H9 (cell line): ENCODE measurements around the gene ARPC5L. TPM values are rescaled to one million over a fixed set of nuclear protein-coding genes. Genes with fewer than 3 reads are reported as not detected.
A peak's percentile ranks its signal among the peaks of the same experiment; 100 is the strongest.

Source experiments
- DNase-seq: peaks from one replicate; pipeline ENCODE4 v3.0.0-alpha.2; 2017
- H2AFZ ChIP-seq: one replicate; pipeline ENCODE4 v1.6.1; 2013; ENCODE audit warnings: mild to moderate bottlenecking, low read length, control low read depth, moderate library complexity
- H2AK5ac ChIP-seq: 2 replicates; pipeline ENCODE4 v1.6.1; 2013; ENCODE audit warnings: low read length, control low read depth, mixed read lengths; ENCODE audit not compliant: insufficient read length
- H2BK120ac ChIP-seq: one replicate; pipeline ENCODE4 v1.6.1; 2013; ENCODE audit warnings: low read depth, mild to moderate bottlenecking, low read length, control low read depth, inconsistent platforms; ENCODE audit not compliant: poor library complexity, severe bottlenecking
- H2BK12ac ChIP-seq: 2 replicates; pipeline ENCODE4 v1.6.1; 2013; ENCODE audit warnings: low read length, control low read depth, mixed read lengths, low read depth; ENCODE audit not compliant: insufficient read length
- H2BK15ac ChIP-seq: 2 replicates; pipeline ENCODE4 v1.6.1; 2013; ENCODE audit warnings: low read depth, low read length, control low read depth
- H2BK20ac ChIP-seq: one replicate; pipeline ENCODE4 v1.6.1; 2013; ENCODE audit warnings: low read depth, mild to moderate bottlenecking, low read length, control low read depth, inconsistent platforms; ENCODE audit not compliant: poor library complexity, severe bottlenecking
- H2BK5ac ChIP-seq: 2 replicates; pipeline ENCODE4 v1.6.1; 2013; ENCODE audit warnings: low read length, control low read depth, mixed read lengths; ENCODE audit not compliant: insufficient read length
- H3K14ac ChIP-seq: 2 replicates; pipeline ENCODE4 v1.6.1; 2013; ENCODE audit warnings: low read length, control low read depth; ENCODE audit not compliant: insufficient read depth
- H3K18ac ChIP-seq: 2 replicates; pipeline ENCODE4 v1.6.1; 2013; ENCODE audit warnings: low read depth, mild to moderate bottlenecking, mixed read lengths, low read length, control low read depth; ENCODE audit not compliant: insufficient read length
- H3K23ac ChIP-seq: 2 replicates; pipeline ENCODE4 v1.6.1; 2013; ENCODE audit warnings: low read length, control low read depth, mixed read lengths, low read depth; ENCODE audit not compliant: insufficient read length
- H3K23me2 ChIP-seq: 2 replicates; pipeline ENCODE4 v1.6.1; 2013; ENCODE audit warnings: low read depth, mild to moderate bottlenecking, mixed read lengths, low read length, control low read depth; ENCODE audit not compliant: insufficient read length, poor library complexity, severe bottlenecking
- H3K27ac ChIP-seq: 2 replicates; pipeline ENCODE4 v1.5.1; 2013; ENCODE audit warnings: low read length, control low read depth, mixed read lengths, low read depth; ENCODE audit not compliant: insufficient read length
- H3K27me3 ChIP-seq: 2 replicates; pipeline ENCODE4 v1.6.1; 2013; ENCODE audit warnings: low read length, control low read depth, inconsistent platforms; ENCODE audit not compliant: insufficient read depth
- H3K4ac ChIP-seq: 2 replicates; pipeline ENCODE4 v1.6.1; 2013; ENCODE audit warnings: low read depth, mild to moderate bottlenecking, control low read depth, inconsistent platforms, low read length, moderate library complexity
- H3K4me1 ChIP-seq: 2 replicates; pipeline ENCODE4 v1.6.1; 2013; ENCODE audit warnings: low read length, control low read depth, inconsistent platforms; ENCODE audit not compliant: insufficient read depth
- H3K4me2 ChIP-seq: 2 replicates; pipeline ENCODE4 v1.6.1; 2013; ENCODE audit warnings: low read length, control low read depth, mixed read lengths; ENCODE audit not compliant: insufficient read length, insufficient read depth
- H3K56ac ChIP-seq: 2 replicates; pipeline ENCODE4 v1.6.1; 2013; ENCODE audit warnings: low read depth, mild to moderate bottlenecking, mixed read lengths, low read length, control low read depth; ENCODE audit not compliant: insufficient read length
- H3K79me1 ChIP-seq: 2 replicates; pipeline ENCODE4 v1.6.1; 2013; ENCODE audit warnings: low read depth, mild to moderate bottlenecking, moderate library complexity, low read length, control low read depth, inconsistent platforms; ENCODE audit not compliant: insufficient read depth, poor library complexity, severe bottlenecking
- H3K79me2 ChIP-seq: 2 replicates; pipeline ENCODE4 v1.6.1; 2013; ENCODE audit warnings: low read length, control low read depth, inconsistent platforms; ENCODE audit not compliant: insufficient read depth
- H3K9ac ChIP-seq: 2 replicates; pipeline ENCODE4 v1.6.1; 2013; ENCODE audit warnings: low read length, control low read depth, mixed read lengths; ENCODE audit not compliant: insufficient read length; ENCODE audit errors: extremely low read depth
- H3K9me3 ChIP-seq: one replicate; pipeline ENCODE4 v1.6.1; 2013; ENCODE audit warnings: low read depth, low read length, inconsistent platforms; ENCODE audit not compliant: control insufficient read depth
- H3T11ph ChIP-seq: one replicate; pipeline ENCODE4 v1.6.1; 2013; ENCODE audit warnings: mild to moderate bottlenecking, low read length, control low read depth, inconsistent platforms
- H4K20me1 ChIP-seq: one replicate; pipeline ENCODE4 v1.6.1; 2013; ENCODE audit not compliant: control insufficient read depth, insufficient read length, insufficient read depth
- H4K5ac ChIP-seq: 2 replicates; pipeline ENCODE4 v1.6.1; 2013; ENCODE audit warnings: low read depth, mild to moderate bottlenecking, mixed read lengths, low read length, control low read depth; ENCODE audit not compliant: insufficient read length
- H4K8ac ChIP-seq: replicated peaks from 2 replicates; pipeline ENCODE4 v1.6.1; 2013; ENCODE audit warnings: low read length, control low read depth, mixed read lengths, low read depth; ENCODE audit not compliant: insufficient read length
- H4K91ac ChIP-seq: 2 replicates; pipeline ENCODE4 v1.6.1; 2013; ENCODE audit warnings: low read depth, mild to moderate bottlenecking, moderate library complexity, mixed read lengths, low read length, control low read depth; ENCODE audit not compliant: insufficient read length
- H3K27ac Mint-ChIP-seq, 3 experiments: 2 replicates in 2 of 3; 3 replicates in 1 of 3; pipeline ENCODE4 v1.8.0; 2020 to 2021; ENCODE audit warnings: mixed read lengths in 3 of 3, mild to moderate bottlenecking in 1 of 3, moderate library complexity in 1 of 3
- H3K27me3 Mint-ChIP-seq: 2 replicates; pipeline ENCODE4 v1.8.0; 2021; ENCODE audit warnings: low read depth, mild to moderate bottlenecking, moderate library complexity, mixed read lengths
- H3K36me3 Mint-ChIP-seq, 3 experiments: 2 replicates in 2 of 3; 3 replicates in 1 of 3; pipeline ENCODE4 v1.8.0; 2020 to 2021; ENCODE audit warnings: low read depth in 3 of 3, mixed read lengths in 3 of 3; ENCODE audit not compliant: insufficient read depth in 1 of 3
- H3K4me1 Mint-ChIP-seq, 2 experiments: 2 replicates each; pipeline ENCODE4 v1.8.0; 2020; ENCODE audit warnings: mixed read lengths in 2 of 2
- H3K4me3 Mint-ChIP-seq, 2 experiments: 2 replicates in 1 of 2; 3 replicates in 1 of 2; pipeline ENCODE4 v1.8.0; 2020 to 2021; ENCODE audit warnings: mild to moderate bottlenecking in 2 of 2, mixed read lengths in 2 of 2, moderate library complexity in 1 of 2
- H3K9me3 Mint-ChIP-seq, 2 experiments: 2 replicates in 1 of 2; 3 replicates in 1 of 2; pipeline ENCODE4 v1.8.0; 2020; ENCODE audit warnings: mild to moderate bottlenecking in 2 of 2, mixed read lengths in 2 of 2, moderate library complexity in 1 of 2
- WGBS: extraction: QIAGEN DNeasy Blood & Tissue Kit; methylation state at CpG from one replicate; pipeline ENCODE4 v1.1.7; 2013; ENCODE audit warnings: missing lambda C conversion rate, low lambda C conversion rate, mixed read lengths; ENCODE audit not compliant: insufficient read length; ENCODE audit errors: extremely low coverage; 5-methylcytosine and 5-hydroxymethylcytosine counted together
- total RNA-seq: library from RNA; stranded (reverse); gene quantifications from 2 replicates; pipeline ENCODE4 v1.2.1, GENCODE V29; 2021
- TF ChIP-seq, protein P1 (sequence below): fragments of 200-600 bp; sonication (generic); conservative IDR thresholded peaks from 3 replicates; pipeline ENCODE4 v1.8.0; 2021; ENCODE audit warnings: antibody characterized with exemption, mild to moderate bottlenecking

The ARPC5L gene
- total RNA-seq, 1 experiment from 2014 or later: 67.7 TPM

DNA sequence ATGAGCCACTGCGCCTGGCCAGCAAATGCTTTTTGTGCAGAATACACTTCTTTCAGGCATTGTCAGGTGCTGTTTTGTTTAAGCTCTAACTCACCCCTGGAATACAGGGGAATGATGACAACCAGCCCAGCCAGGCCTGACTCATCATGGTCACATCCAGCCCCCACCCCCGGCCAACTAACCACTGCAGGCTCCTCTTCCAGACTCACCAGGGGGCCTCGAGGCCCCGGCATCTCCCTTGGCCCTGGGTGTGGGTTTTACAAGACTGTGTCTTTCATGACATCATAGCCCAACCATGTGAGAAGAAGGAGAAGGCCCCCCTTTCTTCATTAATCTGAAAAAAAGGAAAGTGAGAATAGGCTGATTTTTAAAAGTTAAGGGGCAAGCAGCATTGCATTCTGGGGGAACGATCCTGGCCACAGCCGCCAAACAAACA, 49.5 kb upstream of the ARPC5L start:
- Mint-ChIP-seq H3K36me3 (no peaks in the 10 kb centered on the region; a peak in 1 of 7 replicates), H3K27me3 (no peaks in the 10 kb centered on the region), H3K27ac (peak overlapping the region; percentile 62 to 93 (median 77); a peak in 4 of 7 replicates), H3K4me1 (peaks cover 37 to 45% of the 10 kb centered on the region in 2 experiments), H3K9me3 (no peaks in the 10 kb centered on the region), H3K4me3 (peak overlapping the region in 1 of 2 experiments; percentile 45; a peak in 1 of 5 replicates)
- H3K23ac ChIP-seq: no peak overlapping the region
- peaks cover 3% of the 10 kb centered on the region; the same call in 1 of the 2 replicates for H3K4me1 ChIP-seq
- H3K4me2 ChIP-seq: no peak overlapping the region
- no peaks in the 10 kb centered on the region for H3K79me2 ChIP-seq
- no peaks in the 10 kb centered on the region for H3K23me2 ChIP-seq
- H3K27ac ChIP-seq: no peak overlapping the region
- no peak overlapping the region for H4K91ac ChIP-seq
- H2BK20ac ChIP-seq: no peak overlapping the region
- no peaks in the 10 kb centered on the region for H3K9me3 ChIP-seq
- H2BK12ac ChIP-seq: no peak overlapping the region
- H3K4ac ChIP-seq: no peak overlapping the region
- TF ChIP-seq, protein P1, sequence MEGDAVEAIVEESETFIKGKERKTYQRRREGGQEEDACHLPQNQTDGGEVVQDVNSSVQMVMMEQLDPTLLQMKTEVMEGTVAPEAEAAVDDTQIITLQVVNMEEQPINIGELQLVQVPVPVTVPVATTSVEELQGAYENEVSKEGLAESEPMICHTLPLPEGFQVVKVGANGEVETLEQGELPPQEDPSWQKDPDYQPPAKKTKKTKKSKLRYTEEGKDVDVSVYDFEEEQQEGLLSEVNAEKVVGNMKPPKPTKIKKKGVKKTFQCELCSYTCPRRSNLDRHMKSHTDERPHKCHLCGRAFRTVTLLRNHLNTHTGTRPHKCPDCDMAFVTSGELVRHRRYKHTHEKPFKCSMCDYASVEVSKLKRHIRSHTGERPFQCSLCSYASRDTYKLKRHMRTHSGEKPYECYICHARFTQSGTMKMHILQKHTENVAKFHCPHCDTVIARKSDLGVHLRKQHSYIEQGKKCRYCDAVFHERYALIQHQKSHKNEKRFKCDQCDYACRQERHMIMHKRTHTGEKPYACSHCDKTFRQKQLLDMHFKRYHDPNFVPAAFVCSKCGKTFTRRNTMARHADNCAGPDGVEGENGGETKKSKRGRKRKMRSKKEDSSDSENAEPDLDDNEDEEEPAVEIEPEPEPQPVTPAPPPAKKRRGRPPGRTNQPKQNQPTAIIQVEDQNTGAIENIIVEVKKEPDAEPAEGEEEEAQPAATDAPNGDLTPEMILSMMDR: no peak
- no peak overlapping the region for H2BK5ac ChIP-seq
- no peak overlapping the region for H4K8ac ChIP-seq
- H3K9ac ChIP-seq: no peak overlapping the region
- H3K14ac ChIP-seq: no peak overlapping the region
- no peak overlapping the region for H2BK120ac ChIP-seq
- H3K79me1 ChIP-seq: no peaks in the 10 kb centered on the region
- no peak overlapping the region for H2BK15ac ChIP-seq
- no CpG with 5 or more reads among the region's 6 CpGs for WGBS
- H3K27me3 ChIP-seq: no peaks in the 10 kb centered on the region
- H2AFZ ChIP-seq: no peak overlapping the region
- no peak for DNase-seq
- no peak overlapping the region for H2AK5ac ChIP-seq
- no peak overlapping the region for H3T11ph ChIP-seq
- no peak overlapping the region for H3K56ac ChIP-seq
- no peaks in the 10 kb centered on the region for H4K20me1 ChIP-seq
- no peak overlapping the region for H3K18ac ChIP-seq
- H4K5ac ChIP-seq: no peak overlapping the region
